DND-41 (cell line): ENCODE results near the gene CYP27A1.

Experiments
- ATAC-seq: fragments of 200-7000 bp; cut with Tn5 transposase; 3 replicates; pipeline ENCODE4 v1.9.1; 2021; ENCODE audit warnings: low read depth; ENCODE audit not compliant: insufficient read depth
- DNase-seq: peaks from one replicate; pipeline ENCODE4 v3.0.0-alpha.2; 2020
- H2AFZ ChIP-seq: 2 replicates; pipeline ENCODE4 v1.6.0; 2012; ENCODE audit warnings: low read depth, low read length
- H3K27ac ChIP-seq: 2 replicates; pipeline ENCODE4 v1.5.1; 2012; ENCODE audit warnings: low read length, inconsistent platforms
- H3K27me3 ChIP-seq: fragments of 200-600 bp; sonication (generic); 2 replicates; pipeline ENCODE4 v1.6.0; 2012; ENCODE audit warnings: low read length, mild to moderate bottlenecking, inconsistent platforms; ENCODE audit not compliant: insufficient read depth, poor library complexity
- H3K36me3 ChIP-seq: 2 replicates; pipeline ENCODE4 v1.5.1; 2012; ENCODE audit warnings: low read length, inconsistent platforms; ENCODE audit not compliant: insufficient read depth
- H3K4me1 ChIP-seq: 2 replicates; pipeline ENCODE4 v1.5.1; 2012; ENCODE audit warnings: mild to moderate bottlenecking, low read length; ENCODE audit not compliant: insufficient read depth
- H3K4me2 ChIP-seq: 2 replicates; pipeline ENCODE4 v1.6.0; 2012; ENCODE audit warnings: mild to moderate bottlenecking, moderate library complexity, low read length, inconsistent platforms; ENCODE audit not compliant: insufficient read depth
- H3K4me3 ChIP-seq, 2 experiments: fragments of 200-600 bp in 1 of 2; shearing (Covaris generic) in 1 of 2; 2 replicates each; pipeline ENCODE4 v1.5.1; 2012 to 2016; ENCODE audit warnings: inconsistent platforms in 2 of 2, low read length in 2 of 2, mild to moderate bottlenecking in 2 of 2, low read depth in 1 of 2, moderate library complexity in 1 of 2
- H3K79me2 ChIP-seq: 2 replicates; pipeline ENCODE4 v1.6.0; 2012; ENCODE audit warnings: low read length, inconsistent platforms; ENCODE audit not compliant: insufficient read depth
- H3K9ac ChIP-seq: 2 replicates; pipeline ENCODE4 v1.6.0; 2012; ENCODE audit warnings: low read depth, mild to moderate bottlenecking, inconsistent platforms, low read length, moderate library complexity
- H3K9me3 ChIP-seq: 2 replicates; pipeline ENCODE4 v1.5.1; 2012; ENCODE audit warnings: low read length, moderate library complexity, mild to moderate bottlenecking, inconsistent platforms; ENCODE audit not compliant: insufficient read depth, severe bottlenecking
- H4K20me1 ChIP-seq: 2 replicates; pipeline ENCODE4 v1.6.0; 2012; ENCODE audit warnings: low read length; ENCODE audit not compliant: insufficient read depth
- EZH2 ChIP-seq: IDR thresholded peaks from 3 replicates; pipeline ENCODE4 v1.6.1; 2012; ENCODE audit warnings: borderline replicate concordance, low read depth, mild to moderate bottlenecking, moderate library complexity, low read length, inconsistent platforms; ENCODE audit not compliant: severe bottlenecking
- TF ChIP-seq, protein P1 (sequence below): IDR thresholded peaks from 2 replicates; pipeline ENCODE4 v1.5.1; 2012; ENCODE audit warnings: borderline replicate concordance, low read length, moderate library complexity, mild to moderate bottlenecking; ENCODE audit not compliant: poor library complexity, severe bottlenecking; ENCODE audit errors: extremely low read depth

The CYP27A1 gene

GRCh38 chr2:218781691-218782527 lies at the start of gene CYP27A1:
Gene CYP27A1 (plus strand): TSS chr2:218782147. CDS start chr2:218782183, 36 bp downstream.
- Histone ChIP-seq H3K9me3 (peaks cover 9% of the 10 kb centered on the region), H2AFZ (no peak within 1 kb of the TSS), H3K9ac (no peak within 1 kb of the TSS), H4K20me1 (no peaks in the 10 kb centered on the region; the same call in 1 of the 2 replicates), H3K79me2 (no peaks in the 10 kb centered on the region), H3K4me1 (no peaks in the 10 kb centered on the region), H3K27me3 (no peaks in the 10 kb centered on the region), H3K4me2 (no peak within 1 kb of the TSS), H3K4me3 (no peak within 1 kb of the TSS), H3K27ac (no peak within 1 kb of the TSS), H3K36me3 (no peaks in the 10 kb centered on the region)
- no peak for ATAC-seq
- no peak for DNase-seq
- TF ChIP-seq, protein P1, sequence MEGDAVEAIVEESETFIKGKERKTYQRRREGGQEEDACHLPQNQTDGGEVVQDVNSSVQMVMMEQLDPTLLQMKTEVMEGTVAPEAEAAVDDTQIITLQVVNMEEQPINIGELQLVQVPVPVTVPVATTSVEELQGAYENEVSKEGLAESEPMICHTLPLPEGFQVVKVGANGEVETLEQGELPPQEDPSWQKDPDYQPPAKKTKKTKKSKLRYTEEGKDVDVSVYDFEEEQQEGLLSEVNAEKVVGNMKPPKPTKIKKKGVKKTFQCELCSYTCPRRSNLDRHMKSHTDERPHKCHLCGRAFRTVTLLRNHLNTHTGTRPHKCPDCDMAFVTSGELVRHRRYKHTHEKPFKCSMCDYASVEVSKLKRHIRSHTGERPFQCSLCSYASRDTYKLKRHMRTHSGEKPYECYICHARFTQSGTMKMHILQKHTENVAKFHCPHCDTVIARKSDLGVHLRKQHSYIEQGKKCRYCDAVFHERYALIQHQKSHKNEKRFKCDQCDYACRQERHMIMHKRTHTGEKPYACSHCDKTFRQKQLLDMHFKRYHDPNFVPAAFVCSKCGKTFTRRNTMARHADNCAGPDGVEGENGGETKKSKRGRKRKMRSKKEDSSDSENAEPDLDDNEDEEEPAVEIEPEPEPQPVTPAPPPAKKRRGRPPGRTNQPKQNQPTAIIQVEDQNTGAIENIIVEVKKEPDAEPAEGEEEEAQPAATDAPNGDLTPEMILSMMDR = no peak
- no peak for TF ChIP-seq EZH2

DNA sequence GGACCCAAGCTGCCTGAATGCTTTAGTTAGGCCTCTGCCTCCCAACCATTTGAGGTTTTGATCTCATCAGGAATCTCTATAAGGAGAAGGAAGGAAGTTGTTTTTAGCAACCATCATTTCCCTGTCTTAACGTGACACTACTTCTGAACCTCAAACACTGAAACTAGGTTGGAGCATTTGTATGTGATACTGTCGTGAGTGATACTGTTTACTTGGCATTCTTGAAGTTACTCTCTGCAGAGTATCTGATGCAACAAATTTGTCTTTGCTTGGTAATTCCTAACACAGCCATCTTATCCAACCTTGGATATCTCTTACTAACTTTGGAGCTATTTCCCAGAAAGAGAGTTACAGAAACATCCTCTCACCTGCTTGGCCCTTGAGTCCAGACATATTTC lies 49.2 kb upstream of the CYP27A1 start:
- no peaks in the 10 kb centered on the region for H3K27me3 ChIP-seq
- no peaks in the 10 kb centered on the region for H3K9me3 ChIP-seq
- TF ChIP-seq EZH2 = no peak
- TF ChIP-seq, protein P1 = no peak
- no peaks in the 10 kb centered on the region for H3K4me1 ChIP-seq
- ATAC-seq (no peak), DNase-seq (no peak)
- no peak overlapping the region for H3K4me2 ChIP-seq
- no peak overlapping the region for H3K4me3 ChIP-seq
- H3K79me2 ChIP-seq = peaks cover 80% of the 10 kb centered on the region
- H2AFZ ChIP-seq = no peak overlapping the region
- no peak overlapping the region for H3K9ac ChIP-seq
- peaks cover 47% of the 10 kb centered on the region for H4K20me1 ChIP-seq
- no peak overlapping the region for H3K27ac ChIP-seq
- peaks cover 45% of the 10 kb centered on the region for H3K36me3 ChIP-seq

DNA sequence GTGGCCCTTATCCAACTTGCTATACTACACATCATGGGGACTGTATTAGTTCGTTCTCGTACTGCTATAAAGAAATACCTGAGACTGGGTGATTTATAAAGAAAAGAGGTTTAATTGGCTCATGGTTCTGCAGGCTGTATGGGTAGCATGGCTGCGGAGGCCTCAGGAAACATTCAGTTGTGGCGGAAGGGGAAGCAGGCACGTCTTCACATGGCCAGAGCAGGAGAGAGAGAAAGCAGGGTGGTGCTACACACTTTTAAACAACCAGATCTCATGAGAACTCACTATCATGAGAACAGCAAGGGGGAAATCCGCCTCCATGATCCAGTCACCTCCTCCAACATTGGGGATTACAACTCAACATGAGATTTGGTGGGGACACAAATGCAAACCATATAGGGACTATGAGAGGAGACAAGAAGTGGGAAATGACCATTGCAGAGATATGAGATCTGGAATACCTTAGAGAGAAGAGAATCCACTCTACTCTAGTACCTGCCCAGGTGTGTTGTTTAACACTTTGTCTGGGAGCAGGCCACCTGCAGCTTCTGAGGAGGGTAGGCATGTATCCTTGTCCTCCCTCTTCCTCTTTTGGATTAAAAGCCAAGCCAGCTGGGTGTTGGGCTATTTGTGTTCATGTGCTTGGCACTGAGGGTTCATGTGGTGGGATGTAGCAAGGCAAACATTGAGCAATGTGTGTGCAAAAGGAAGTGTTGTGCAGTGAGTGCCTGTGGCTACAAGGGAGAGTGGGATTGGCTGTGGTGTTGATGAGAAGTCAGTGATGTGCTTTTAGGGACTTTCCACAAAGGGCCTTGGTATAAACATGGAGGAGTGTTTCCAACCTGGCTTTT lies 48.6 kb upstream of the CYP27A1 start:
- H3K4me2 ChIP-seq = no peak overlapping the region
- H3K9ac ChIP-seq = no peak overlapping the region
- no peak for TF ChIP-seq EZH2
- TF ChIP-seq, protein P1 = no peak
- H3K36me3 ChIP-seq = peaks cover 48% of the 10 kb centered on the region
- H4K20me1 ChIP-seq = peaks cover 52% of the 10 kb centered on the region
- H3K9me3 ChIP-seq = no peaks in the 10 kb centered on the region
- H3K4me3 ChIP-seq = no peak overlapping the region
- peak overlapping the region; percentile 30; the same call in 1 of the 2 replicates for H3K27ac ChIP-seq
- ATAC-seq (no peak), DNase-seq (no peak)
- peaks cover 84% of the 10 kb centered on the region for H3K79me2 ChIP-seq
- no peaks in the 10 kb centered on the region for H3K4me1 ChIP-seq
- H2AFZ ChIP-seq = no peak overlapping the region
- H3K27me3 ChIP-seq = no peaks in the 10 kb centered on the region
